Measurements from ENCODE around the gene MAGI2.

- no peak for TF ChIP-seq CTCF (IDR thresholded peaks at IDR 0.05; ENCODE audit: insufficient read depth, low read length, poor library complexity, severe bottlenecking)
- TF ChIP-seq EZH2phosphoT487 (conservative IDR thresholded peaks at IDR 0.05; ENCODE audit: low read length): no peak
These were observed 1378.8 kb downstream of the MAGI2 start for GRCh38 chr7:78074713-78075112.
